Activated CD8-positive, alpha-beta T cell treated with anti-CD3 and anti-CD28 coated beads for 36 hours (primary cell): ENCODE data around the gene KDM2A. TPM values are rescaled to one million over a fixed set of nuclear protein-coding genes. Genes with fewer than 3 reads are reported as not detected.
"Not testable (repeated sequence)": the region's sequence is repeated elsewhere in the genome, so short reads cannot be mapped to it uniquely, and the experiment has no call there.

ENCODE experiments used
- ATAC-seq: fragments of 200-7000 bp; cut with Tn5 transposase; one replicate; pipeline ENCODE4 v1.10.0; 2021; ENCODE audit warnings: mild to moderate bottlenecking, moderate library complexity
- CTCF ChIA-PET: fragments of 350-600 bp; sonication (Branson Sonifier 250); formaldehyde crosslinking; loops from one replicate; lab custom pipeline; 2021; ENCODE audit warnings: antibody characterized with exemption; lab: Charles Lee
- POLR2A ChIA-PET: fragments of 350-600 bp; sonication (Branson Sonifier 250); formaldehyde crosslinking; loops from one replicate; lab custom pipeline; 2021; ENCODE audit warnings: antibody characterized with exemption; lab: Charles Lee
- DNase-seq: peaks from one replicate; pipeline ENCODE4 v3.0.0-alpha.2; 2020
- H3K27ac Mint-ChIP-seq: one replicate; pipeline ENCODE4 v1.8.0; 2021; ENCODE audit warnings: mild to moderate bottlenecking, mixed read lengths
- H3K27me3 Mint-ChIP-seq: one replicate; pipeline ENCODE4 v1.8.0; 2021; ENCODE audit warnings: mixed read lengths
- H3K36me3 Mint-ChIP-seq: one replicate; pipeline ENCODE4 v1.8.0; 2021; ENCODE audit warnings: low read depth, mixed read lengths
- H3K4me1 Mint-ChIP-seq: one replicate; pipeline ENCODE4 v1.8.0; 2021; ENCODE audit warnings: low read depth, mixed read lengths
- H3K4me3 Mint-ChIP-seq: one replicate; pipeline ENCODE4 v1.8.0; 2021; ENCODE audit warnings: mild to moderate bottlenecking, moderate library complexity, mixed read lengths
- H3K9me3 Mint-ChIP-seq: one replicate; pipeline ENCODE4 v1.8.0; 2021; ENCODE audit warnings: mixed read lengths
- intact Hi-C: fragments of 100-400 bp; cut with micrococcal nuclease; formaldehyde crosslinking; loops from one replicate; pipeline ENCODE4 v1.10.0; 2022
- total RNA-seq, 2 experiments: library from RNA; stranded (reverse); gene quantifications; one replicate each; pipeline ENCODE4 v1.2.3, GENCODE V29; 2021
- TF ChIP-seq, protein P1 (sequence below): fragments of 200-600 bp; IDR thresholded peaks from one replicate; pipeline ENCODE4 v1.8.0; 2022; ENCODE audit warnings: antibody characterized with exemption, mild to moderate bottlenecking

KDM2A gene
- total RNA-seq, 2 experiments from 2014 or later: 79.6 to 88.1 TPM

DNA sequence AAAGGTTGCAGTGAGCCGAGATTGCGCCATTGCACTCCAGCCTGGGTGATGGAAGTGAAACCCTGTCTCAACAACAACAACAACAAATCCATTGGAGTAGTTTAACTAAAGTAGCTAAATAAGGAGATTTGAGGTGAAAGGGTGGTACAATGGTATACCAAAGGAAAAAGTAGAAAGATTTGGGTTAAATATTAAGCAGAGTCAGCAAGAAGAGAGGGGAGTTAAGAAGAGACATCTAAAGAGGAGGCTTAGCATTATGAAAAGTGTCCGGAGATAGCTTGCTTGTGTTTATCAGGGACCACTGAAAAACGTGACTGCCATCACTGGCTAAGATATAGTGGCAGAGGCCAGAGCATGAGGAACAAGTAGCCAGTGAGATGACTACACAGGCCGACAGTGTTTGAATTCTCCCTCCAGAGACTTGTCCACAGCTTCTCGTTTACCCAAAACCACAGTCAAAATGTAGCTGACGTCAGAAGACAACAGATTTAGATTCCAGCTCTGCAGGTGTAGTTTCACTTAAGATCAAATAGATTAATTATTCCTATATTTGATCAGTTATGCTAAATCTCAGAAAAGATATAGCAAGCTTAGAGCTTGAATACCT is 114.6 kb downstream of the KDM2A start:
- no peak overlapping the region for H3K4me3 Mint-ChIP-seq
- ATAC-seq (no peak), DNase-seq (no peak)
- no peaks in the 10 kb centered on the region for H3K9me3 Mint-ChIP-seq
- peak overlapping the region; percentile 67 for H3K27ac Mint-ChIP-seq
- POLR2A ChIA-PET: interaction anchor here (0.6 to 1.0 kb wide), 2 partner anchors 9 to 65 kb away, joined by 3 read pairs; no protein-coding TSS in a partner anchor
- no peaks in the 10 kb centered on the region for H3K27me3 Mint-ChIP-seq
- TF ChIP-seq, protein P1, sequence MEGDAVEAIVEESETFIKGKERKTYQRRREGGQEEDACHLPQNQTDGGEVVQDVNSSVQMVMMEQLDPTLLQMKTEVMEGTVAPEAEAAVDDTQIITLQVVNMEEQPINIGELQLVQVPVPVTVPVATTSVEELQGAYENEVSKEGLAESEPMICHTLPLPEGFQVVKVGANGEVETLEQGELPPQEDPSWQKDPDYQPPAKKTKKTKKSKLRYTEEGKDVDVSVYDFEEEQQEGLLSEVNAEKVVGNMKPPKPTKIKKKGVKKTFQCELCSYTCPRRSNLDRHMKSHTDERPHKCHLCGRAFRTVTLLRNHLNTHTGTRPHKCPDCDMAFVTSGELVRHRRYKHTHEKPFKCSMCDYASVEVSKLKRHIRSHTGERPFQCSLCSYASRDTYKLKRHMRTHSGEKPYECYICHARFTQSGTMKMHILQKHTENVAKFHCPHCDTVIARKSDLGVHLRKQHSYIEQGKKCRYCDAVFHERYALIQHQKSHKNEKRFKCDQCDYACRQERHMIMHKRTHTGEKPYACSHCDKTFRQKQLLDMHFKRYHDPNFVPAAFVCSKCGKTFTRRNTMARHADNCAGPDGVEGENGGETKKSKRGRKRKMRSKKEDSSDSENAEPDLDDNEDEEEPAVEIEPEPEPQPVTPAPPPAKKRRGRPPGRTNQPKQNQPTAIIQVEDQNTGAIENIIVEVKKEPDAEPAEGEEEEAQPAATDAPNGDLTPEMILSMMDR: no peak
- H3K36me3 Mint-ChIP-seq: peaks cover 23% of the 10 kb centered on the region
- intact Hi-C loops: no loop called here
- CTCF ChIA-PET: interaction anchor here (0.7 kb wide), 1 partner anchor 20 kb away, joined by 3 read pairs; no protein-coding TSS in a partner anchor
- peaks cover 17% of the 10 kb centered on the region for H3K4me1 Mint-ChIP-seq

DNA sequence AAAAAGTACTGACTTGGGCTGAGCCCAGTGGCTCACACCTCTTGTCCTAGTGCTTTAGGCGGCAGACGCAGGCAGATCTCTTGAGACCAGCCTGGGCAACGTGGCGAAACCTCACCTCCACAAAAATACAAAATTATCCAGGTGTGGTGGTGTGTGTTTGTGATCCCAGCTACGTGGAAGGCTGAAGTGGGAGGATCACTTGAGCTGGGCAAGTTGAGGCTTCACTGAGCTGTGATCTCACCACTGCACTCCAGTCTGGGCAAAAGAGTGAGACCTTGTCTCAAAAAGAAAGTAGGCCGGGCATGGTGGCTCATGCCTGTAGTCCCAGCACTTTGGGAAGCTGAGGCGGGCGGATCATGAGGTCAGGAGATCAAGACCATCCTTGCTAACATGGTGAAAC is 115.5 kb downstream of the KDM2A start:
- intact Hi-C loops, ATAC-seq, H3K9me3 Mint-ChIP-seq, CTCF ChIA-PET, DNase-seq, H3K27me3 Mint-ChIP-seq, POLR2A ChIA-PET, H3K4me3 Mint-ChIP-seq: not testable (repeated sequence)
- H3K27ac Mint-ChIP-seq: peak overlapping the region; percentile 44
- H3K4me1 Mint-ChIP-seq: peaks cover 26% of the 10 kb centered on the region
- H3K36me3 Mint-ChIP-seq: peaks cover 18% of the 10 kb centered on the region

DNA sequence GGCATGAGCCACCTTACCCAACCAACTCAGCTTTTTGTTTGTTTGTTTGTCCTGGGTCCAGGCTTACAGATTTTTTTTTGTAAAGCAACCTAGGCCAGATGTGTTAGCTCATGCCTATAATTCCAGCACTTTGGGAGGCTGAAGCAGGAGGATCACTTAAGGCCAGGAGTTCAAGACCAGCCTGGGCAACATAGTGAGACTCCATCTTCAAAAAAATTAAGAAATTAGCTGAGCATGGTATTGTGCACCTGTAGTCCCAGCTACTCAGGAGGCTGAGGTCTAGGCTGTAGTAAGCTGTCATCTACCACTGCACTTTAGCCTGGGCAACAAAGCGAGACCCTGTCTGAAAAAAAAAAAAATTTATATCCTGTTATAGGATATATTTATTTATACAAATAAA is 118.5 kb downstream of the KDM2A start:
- TF ChIP-seq, protein P1: no peak
- DNase-seq: no peak
- Mint-ChIP-seq H3K27me3 (no peaks in the 10 kb centered on the region), H3K4me3 (no peak overlapping the region), H3K4me1 (peaks cover 39% of the 10 kb centered on the region), H3K36me3 (peaks cover 30% of the 10 kb centered on the region), H3K27ac (no peak overlapping the region), H3K9me3 (no peaks in the 10 kb centered on the region)
- ChIA-PET POLR2A (interaction anchor here (0.5 to 4.8 kb wide), 3 partner anchors 33 to 66 kb away, joined by 3 to 38 read pairs (median 4); no protein-coding TSS in a partner anchor), CTCF (interaction anchor here (1.1 to 1.3 kb wide), 3 partner anchors 15 to 114 kb away, joined by 3 to 4 read pairs (median 3); no protein-coding TSS in a partner anchor)
- intact Hi-C loops: no loop called here
- ATAC-seq: no peak

DNA sequence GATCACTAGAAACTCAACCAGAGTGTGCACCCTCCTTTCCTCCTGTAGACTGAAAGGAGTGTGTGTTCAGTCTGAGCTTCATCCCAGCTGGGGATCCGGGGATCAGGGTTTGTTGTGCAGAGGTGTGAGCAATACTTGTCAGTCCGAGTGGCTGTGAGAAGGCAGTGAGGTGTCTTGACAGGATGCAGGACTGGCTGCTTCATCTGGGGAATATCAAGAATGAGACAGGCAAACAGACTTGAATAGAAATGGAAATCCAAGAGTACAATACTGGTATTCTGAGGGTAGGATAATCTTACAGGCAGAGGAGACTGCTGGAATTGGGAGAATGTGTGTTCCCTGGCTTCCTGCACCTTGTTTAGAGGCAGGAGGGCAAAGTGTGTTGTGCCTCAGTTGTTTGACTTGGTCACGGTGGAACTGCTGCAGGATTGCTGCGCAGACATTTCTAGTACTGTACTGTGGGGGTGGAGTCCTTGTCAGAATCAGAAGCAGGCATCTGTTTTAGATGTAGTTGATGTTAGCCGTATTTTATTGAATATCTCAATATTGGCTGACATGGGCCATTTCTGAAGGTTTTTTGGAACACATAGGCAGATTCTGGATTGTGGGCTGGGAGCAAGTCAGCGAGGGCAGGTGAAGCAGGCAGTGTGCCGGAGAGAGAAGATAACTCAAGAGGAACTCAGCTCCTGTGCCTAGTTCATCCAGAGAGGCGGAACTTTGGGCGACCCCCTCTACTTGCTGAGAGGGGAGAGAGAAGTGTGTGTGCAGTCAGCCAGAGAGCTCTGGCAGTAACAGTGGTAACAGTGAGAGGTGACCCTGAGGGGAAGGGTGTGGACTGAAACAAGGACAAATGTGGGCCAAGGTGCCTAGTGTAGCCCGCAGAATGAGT is 120.1 kb downstream of the KDM2A start:
- ChIA-PET POLR2A (interaction anchor here (0.6 to 4.8 kb wide), 22 partner anchors 9 to 197 kb away, joined by 3 to 38 read pairs (median 6); partner anchors contain the start of genes ANKRD13D, PPP1CA and RAD9A), CTCF (interaction anchor here (1.0 to 2.5 kb wide), 13 partner anchors 9 to 158 kb away, joined by 3 to 18 read pairs (median 5); no protein-coding TSS in a partner anchor)
- ATAC-seq: no peak
- Mint-ChIP-seq H3K27me3 (no peaks in the 10 kb centered on the region), H3K4me1 (peaks cover 46% of the 10 kb centered on the region), H3K27ac (peak overlapping the region; percentile 100), H3K9me3 (no peaks in the 10 kb centered on the region), H3K36me3 (peaks cover 41% of the 10 kb centered on the region), H3K4me3 (peak overlapping the region; percentile 96)
- DNase-seq: no peak
- intact Hi-C loops: no loop called here
- TF ChIP-seq, protein P1: no peak
